H9 (cell line): ENCODE results near the gene MAPK8. TPM values are rescaled to one million over a fixed set of nuclear protein-coding genes. Genes with fewer than 3 reads are reported as not detected.
A peak's percentile ranks its signal among the peaks of the same experiment; 100 is the strongest.

ENCODE experiments used
- DNase-seq: peaks from one replicate; pipeline ENCODE4 v3.0.0-alpha.2; 2017
- H2AFZ ChIP-seq: one replicate; pipeline ENCODE4 v1.6.1; 2013; ENCODE audit warnings: mild to moderate bottlenecking, low read length, control low read depth, moderate library complexity
- H2AK5ac ChIP-seq: 2 replicates; pipeline ENCODE4 v1.6.1; 2013; ENCODE audit warnings: low read length, control low read depth, mixed read lengths; ENCODE audit not compliant: insufficient read length
- H2BK120ac ChIP-seq: one replicate; pipeline ENCODE4 v1.6.1; 2013; ENCODE audit warnings: low read depth, mild to moderate bottlenecking, low read length, control low read depth, inconsistent platforms; ENCODE audit not compliant: poor library complexity, severe bottlenecking
- H2BK12ac ChIP-seq: 2 replicates; pipeline ENCODE4 v1.6.1; 2013; ENCODE audit warnings: low read length, control low read depth, mixed read lengths, low read depth; ENCODE audit not compliant: insufficient read length
- H2BK15ac ChIP-seq: 2 replicates; pipeline ENCODE4 v1.6.1; 2013; ENCODE audit warnings: low read depth, low read length, control low read depth
- H2BK20ac ChIP-seq: one replicate; pipeline ENCODE4 v1.6.1; 2013; ENCODE audit warnings: low read depth, mild to moderate bottlenecking, low read length, control low read depth, inconsistent platforms; ENCODE audit not compliant: poor library complexity, severe bottlenecking
- H2BK5ac ChIP-seq: 2 replicates; pipeline ENCODE4 v1.6.1; 2013; ENCODE audit warnings: low read length, control low read depth, mixed read lengths; ENCODE audit not compliant: insufficient read length
- H3K14ac ChIP-seq: 2 replicates; pipeline ENCODE4 v1.6.1; 2013; ENCODE audit warnings: low read length, control low read depth; ENCODE audit not compliant: insufficient read depth
- H3K18ac ChIP-seq: 2 replicates; pipeline ENCODE4 v1.6.1; 2013; ENCODE audit warnings: low read depth, mild to moderate bottlenecking, mixed read lengths, low read length, control low read depth; ENCODE audit not compliant: insufficient read length
- H3K23ac ChIP-seq: 2 replicates; pipeline ENCODE4 v1.6.1; 2013; ENCODE audit warnings: low read length, control low read depth, mixed read lengths, low read depth; ENCODE audit not compliant: insufficient read length
- H3K23me2 ChIP-seq: 2 replicates; pipeline ENCODE4 v1.6.1; 2013; ENCODE audit warnings: low read depth, mild to moderate bottlenecking, mixed read lengths, low read length, control low read depth; ENCODE audit not compliant: insufficient read length, poor library complexity, severe bottlenecking
- H3K27ac ChIP-seq: 2 replicates; pipeline ENCODE4 v1.5.1; 2013; ENCODE audit warnings: low read length, control low read depth, mixed read lengths, low read depth; ENCODE audit not compliant: insufficient read length
- H3K27me3 ChIP-seq: 2 replicates; pipeline ENCODE4 v1.6.1; 2013; ENCODE audit warnings: low read length, control low read depth, inconsistent platforms; ENCODE audit not compliant: insufficient read depth
- H3K4ac ChIP-seq: 2 replicates; pipeline ENCODE4 v1.6.1; 2013; ENCODE audit warnings: low read depth, mild to moderate bottlenecking, control low read depth, inconsistent platforms, low read length, moderate library complexity
- H3K4me1 ChIP-seq: 2 replicates; pipeline ENCODE4 v1.6.1; 2013; ENCODE audit warnings: low read length, control low read depth, inconsistent platforms; ENCODE audit not compliant: insufficient read depth
- H3K4me2 ChIP-seq: 2 replicates; pipeline ENCODE4 v1.6.1; 2013; ENCODE audit warnings: low read length, control low read depth, mixed read lengths; ENCODE audit not compliant: insufficient read length, insufficient read depth
- H3K56ac ChIP-seq: 2 replicates; pipeline ENCODE4 v1.6.1; 2013; ENCODE audit warnings: low read depth, mild to moderate bottlenecking, mixed read lengths, low read length, control low read depth; ENCODE audit not compliant: insufficient read length
- H3K79me1 ChIP-seq: 2 replicates; pipeline ENCODE4 v1.6.1; 2013; ENCODE audit warnings: low read depth, mild to moderate bottlenecking, moderate library complexity, low read length, control low read depth, inconsistent platforms; ENCODE audit not compliant: insufficient read depth, poor library complexity, severe bottlenecking
- H3K79me2 ChIP-seq: 2 replicates; pipeline ENCODE4 v1.6.1; 2013; ENCODE audit warnings: low read length, control low read depth, inconsistent platforms; ENCODE audit not compliant: insufficient read depth
- H3K9ac ChIP-seq: 2 replicates; pipeline ENCODE4 v1.6.1; 2013; ENCODE audit warnings: low read length, control low read depth, mixed read lengths; ENCODE audit not compliant: insufficient read length; ENCODE audit errors: extremely low read depth
- H3K9me3 ChIP-seq: one replicate; pipeline ENCODE4 v1.6.1; 2013; ENCODE audit warnings: low read depth, low read length, inconsistent platforms; ENCODE audit not compliant: control insufficient read depth
- H3T11ph ChIP-seq: one replicate; pipeline ENCODE4 v1.6.1; 2013; ENCODE audit warnings: mild to moderate bottlenecking, low read length, control low read depth, inconsistent platforms
- H4K20me1 ChIP-seq: one replicate; pipeline ENCODE4 v1.6.1; 2013; ENCODE audit not compliant: control insufficient read depth, insufficient read length, insufficient read depth
- H4K5ac ChIP-seq: 2 replicates; pipeline ENCODE4 v1.6.1; 2013; ENCODE audit warnings: low read depth, mild to moderate bottlenecking, mixed read lengths, low read length, control low read depth; ENCODE audit not compliant: insufficient read length
- H4K8ac ChIP-seq: replicated peaks from 2 replicates; pipeline ENCODE4 v1.6.1; 2013; ENCODE audit warnings: low read length, control low read depth, mixed read lengths, low read depth; ENCODE audit not compliant: insufficient read length
- H4K91ac ChIP-seq: 2 replicates; pipeline ENCODE4 v1.6.1; 2013; ENCODE audit warnings: low read depth, mild to moderate bottlenecking, moderate library complexity, mixed read lengths, low read length, control low read depth; ENCODE audit not compliant: insufficient read length
- H3K27ac Mint-ChIP-seq, 3 experiments: 2 replicates in 2 of 3; 3 replicates in 1 of 3; pipeline ENCODE4 v1.8.0; 2020 to 2021; ENCODE audit warnings: mixed read lengths in 3 of 3, mild to moderate bottlenecking in 1 of 3, moderate library complexity in 1 of 3
- H3K27me3 Mint-ChIP-seq: 2 replicates; pipeline ENCODE4 v1.8.0; 2021; ENCODE audit warnings: low read depth, mild to moderate bottlenecking, moderate library complexity, mixed read lengths
- H3K36me3 Mint-ChIP-seq, 3 experiments: 2 replicates in 2 of 3; 3 replicates in 1 of 3; pipeline ENCODE4 v1.8.0; 2020 to 2021; ENCODE audit warnings: low read depth in 3 of 3, mixed read lengths in 3 of 3; ENCODE audit not compliant: insufficient read depth in 1 of 3
- H3K4me1 Mint-ChIP-seq, 2 experiments: 2 replicates each; pipeline ENCODE4 v1.8.0; 2020; ENCODE audit warnings: mixed read lengths in 2 of 2
- H3K4me3 Mint-ChIP-seq, 2 experiments: 2 replicates in 1 of 2; 3 replicates in 1 of 2; pipeline ENCODE4 v1.8.0; 2020 to 2021; ENCODE audit warnings: mild to moderate bottlenecking in 2 of 2, mixed read lengths in 2 of 2, moderate library complexity in 1 of 2
- H3K9me3 Mint-ChIP-seq, 2 experiments: 2 replicates in 1 of 2; 3 replicates in 1 of 2; pipeline ENCODE4 v1.8.0; 2020; ENCODE audit warnings: mild to moderate bottlenecking in 2 of 2, mixed read lengths in 2 of 2, moderate library complexity in 1 of 2
- CTCF ChIP-seq: fragments of 200-600 bp; sonication (generic); conservative IDR thresholded peaks from 3 replicates; pipeline ENCODE4 v1.8.0; 2021; ENCODE audit warnings: antibody characterized with exemption, mild to moderate bottlenecking
- WGBS: extraction: QIAGEN DNeasy Blood & Tissue Kit; methylation state at CpG from one replicate; pipeline ENCODE4 v1.1.7; 2013; ENCODE audit warnings: missing lambda C conversion rate, low lambda C conversion rate, mixed read lengths; ENCODE audit not compliant: insufficient read length; ENCODE audit errors: extremely low coverage; 5-methylcytosine and 5-hydroxymethylcytosine counted together
- total RNA-seq: library from RNA; stranded (reverse); gene quantifications from 2 replicates; pipeline ENCODE4 v1.2.1, GENCODE V29; 2021

MAPK8 gene
- total RNA-seq, 1 experiment from 2014 or later, result 52.0 TPM

DNA sequence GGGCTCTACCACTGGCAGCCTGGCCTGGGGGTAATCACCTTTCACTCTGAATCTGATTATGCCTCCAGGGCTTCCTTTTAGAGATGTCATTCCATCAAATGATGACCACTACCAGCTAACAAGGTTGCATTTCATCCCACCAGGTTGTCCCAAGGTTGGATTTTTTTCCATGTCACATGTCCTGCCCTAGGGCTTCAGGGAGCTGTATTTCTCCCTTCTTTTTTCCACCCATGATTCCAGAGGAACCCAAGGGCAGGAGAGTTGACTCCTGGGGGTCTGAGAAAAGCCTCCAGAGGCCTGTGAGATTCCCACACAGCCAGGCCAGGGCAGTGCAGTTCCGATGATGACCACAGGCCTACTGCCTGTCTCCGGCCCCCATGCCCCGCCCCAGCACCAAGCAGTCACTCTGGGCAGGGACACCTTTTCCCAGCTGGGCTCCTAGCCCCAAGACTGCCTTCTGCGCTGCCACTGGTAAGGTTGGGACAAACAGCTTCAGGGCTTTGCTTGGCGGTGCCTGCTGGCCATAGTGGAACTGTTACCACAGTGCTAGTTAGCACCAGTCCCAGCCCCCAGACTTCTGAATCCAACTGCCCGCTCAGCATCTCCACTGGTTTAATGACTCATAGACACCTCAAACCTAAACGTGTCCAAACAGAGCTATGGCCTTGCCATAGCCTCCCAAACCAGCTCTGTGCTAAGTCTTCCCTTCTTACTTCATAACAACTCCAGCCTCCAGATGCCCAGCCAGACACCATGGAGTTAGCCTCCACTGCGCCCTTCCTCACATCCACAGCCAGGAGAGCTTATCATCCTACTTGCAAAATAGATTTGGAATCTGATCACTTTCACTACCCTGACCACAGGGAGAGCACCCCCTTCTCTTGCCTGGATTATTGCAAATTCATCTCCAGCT, 164.7 kb downstream of the MAPK8 start:
- H3K79me2 ChIP-seq, result no peaks in the 10 kb centered on the region
- no peaks in the 10 kb centered on the region for H3K23me2 ChIP-seq
- peaks cover 11% of the 10 kb centered on the region for H3K4me1 ChIP-seq
- Mint-ChIP-seq H3K27ac (peak overlapping the region in 1 of 3 experiments; percentile 25; a peak in 1 of 7 replicates), H3K9me3 (peaks cover 0 to 4% of the 10 kb centered on the region in 2 experiments; a peak in 2 of 5 replicates), H3K4me3 (no peak overlapping the region), H3K4me1 (peaks cover 23 to 25% of the 10 kb centered on the region in 2 experiments), H3K27me3 (no peaks in the 10 kb centered on the region; the same call in 1 of the 2 replicates), H3K36me3 (peaks cover 7 to 17% (median 9%) of the 10 kb centered on the region in 3 experiments; a peak in 5 of 7 replicates)
- H3K27me3 ChIP-seq, result no peaks in the 10 kb centered on the region; the same call in 1 of the 2 replicates
- WGBS, result no CpG with 5 or more reads among the region's 8 CpGs
- peak; percentile 22; the same call in 1 of the 3 replicates for TF ChIP-seq CTCF
- H2BK12ac ChIP-seq, result no peak overlapping the region
- no peak overlapping the region for H4K5ac ChIP-seq
- no peak overlapping the region for H2BK120ac ChIP-seq
- H2AFZ ChIP-seq, result no peak overlapping the region
- no peaks in the 10 kb centered on the region for H3K79me1 ChIP-seq
- no peaks in the 10 kb centered on the region for H3K9me3 ChIP-seq
- no peak overlapping the region for H2BK20ac ChIP-seq
- H3K9ac ChIP-seq, result no peak overlapping the region
- no peak overlapping the region for H3K23ac ChIP-seq
- DNase-seq, result peak; percentile 30
- no peaks in the 10 kb centered on the region for H4K20me1 ChIP-seq
- H2BK15ac ChIP-seq, result no peak overlapping the region
- H3K18ac ChIP-seq, result no peak overlapping the region
- H3K4ac ChIP-seq, result no peak overlapping the region
- H4K8ac ChIP-seq, result no peak overlapping the region
- H3T11ph ChIP-seq, result no peak overlapping the region
- H4K91ac ChIP-seq, result peak overlapping the region; percentile 46
- no peak overlapping the region for H3K56ac ChIP-seq
- H3K14ac ChIP-seq, result no peak overlapping the region
- H2BK5ac ChIP-seq, result no peak overlapping the region
- H3K27ac ChIP-seq, result no peak overlapping the region
- H2AK5ac ChIP-seq, result no peak overlapping the region
- no peak overlapping the region for H3K4me2 ChIP-seq
